HepG2 (cell line): ENCODE data around the gene OR10V1. TPM values are rescaled to one million over a fixed set of nuclear protein-coding genes. Genes with fewer than 3 reads are reported as not detected.

Source experiments
- ATAC-seq: fragments of 200-7000 bp; cut with Tn5 transposase; 3 replicates; pipeline ENCODE4 v1.9.1; 2020; ENCODE audit warnings: mild to moderate bottlenecking, moderate library complexity
- BruUV-seq: library from RNA; stranded (reverse); fragments of 400-500 nt; replicated peaks from 2 replicates; lab custom pipeline; 2021; lab: Mats Ljungman, UMichigan
- CTCF ChIA-PET: fragments of 300-600 bp; formaldehyde crosslinking; extraction: SDS; loops from one replicate; lab custom pipeline; 2021; ENCODE audit warnings: low total read pairs, inconsistent platforms, low intra/inter-chr PET ratio; lab: Yijun Ruan, JAX
- POLR2A ChIA-PET: fragments of 350-600 bp; sonication (Branson Sonifier 250); formaldehyde crosslinking; loops from one replicate; lab custom pipeline; 2020; ENCODE audit warnings: antibody characterized with exemption, inconsistent platforms; lab: Yijun Ruan, JAX
- DNase-seq: peaks from one replicate; pipeline ENCODE4 v3.0.0-alpha.2; 2015; ENCODE audit warnings: low spot score
- FAIRE-seq: peaks from 3 replicates; lab custom pipeline; 2011; peaks lifted over from hg19 to GRCh38; lab: Jason Lieb, UNC
- H2AFZ ChIP-seq: one replicate; pipeline ENCODE4 v1.6.1; 2011; ENCODE audit warnings: low read length, inconsistent platforms
- H3K27ac ChIP-seq: fragments of 300-600 bp; 3 replicates; pipeline ENCODE4 v1.8.0; 2011; ENCODE audit warnings: mixed run types, mild to moderate bottlenecking, mixed read lengths, low read length, inconsistent platforms; ENCODE audit not compliant: insufficient read depth; ENCODE audit errors: extremely low read length
- H3K27me3 ChIP-seq, 2 experiments: fragments of 200-600 bp in 1 of 2; 2 replicates in 1 of 2; 3 replicates in 1 of 2; pipeline versions ENCODE4 v1.6.0 to v1.8.0; 2011; ENCODE audit warnings: low read length in 2 of 2, mild to moderate bottlenecking in 2 of 2, moderate library complexity in 2 of 2, inconsistent platforms in 1 of 2; ENCODE audit not compliant: insufficient read depth in 2 of 2, control insufficient read depth in 1 of 2
- H3K36me3 ChIP-seq, 2 experiments: fragments of 200-600 bp in 1 of 2; replicated peaks in 1 of 2; 2 replicates in 1 of 2; 3 replicates in 1 of 2; pipeline versions ENCODE4 v1.5.1 to v1.8.0; 2011; ENCODE audit warnings: low read length in 2 of 2, inconsistent platforms in 1 of 2; ENCODE audit not compliant: insufficient read depth in 2 of 2, control insufficient read depth in 1 of 2
- H3K4me1 ChIP-seq: 2 replicates; pipeline ENCODE4 v1.5.1; 2012; ENCODE audit warnings: low read length, inconsistent platforms; ENCODE audit not compliant: insufficient read depth
- H3K4me2 ChIP-seq: 2 replicates; pipeline ENCODE4 v1.6.0; 2011; ENCODE audit warnings: low read depth, low read length, inconsistent platforms
- H3K4me3 ChIP-seq, 3 experiments: fragments of 200-600 bp in 1 of 3; sonication (generic), shearing (Covaris generic) in 1 of 3; replicated peaks in 1 of 3; 2 replicates each; pipeline ENCODE4 v1.5.1; 2011 to 2016; ENCODE audit warnings: low read length in 3 of 3, inconsistent platforms in 2 of 3, low read depth in 2 of 3, mild to moderate bottlenecking in 2 of 3, control low read depth in 1 of 3, mixed read lengths in 1 of 3; ENCODE audit not compliant: insufficient read depth in 1 of 3
- H3K79me2 ChIP-seq: one replicate; pipeline ENCODE4 v1.6.1; 2011; ENCODE audit warnings: low read length, inconsistent platforms; ENCODE audit not compliant: insufficient read depth
- H3K9ac ChIP-seq: 2 replicates; pipeline ENCODE4 v1.6.0; 2011; ENCODE audit warnings: mild to moderate bottlenecking, low read depth, low read length, inconsistent platforms; ENCODE audit not compliant: insufficient read depth
- H3K9me3 ChIP-seq: 2 replicates; pipeline ENCODE4 v1.5.1; 2012; ENCODE audit warnings: mild to moderate bottlenecking, low read length
- H4K20me1 ChIP-seq: 2 replicates; pipeline ENCODE4 v1.6.0; 2011; ENCODE audit warnings: inconsistent platforms, mild to moderate bottlenecking, low read length, moderate library complexity; ENCODE audit not compliant: insufficient read depth
- CTCF ChIP-seq: sonication (generic); formaldehyde crosslinking; IDR thresholded peaks from 2 replicates; pipeline ENCODE4 v1.5.0; 2020; ENCODE audit warnings: mild to moderate bottlenecking, missing genetic modification reagents, moderate library complexity
- ETS1 ChIP-seq: sonication (generic); formaldehyde crosslinking; IDR thresholded peaks from 2 replicates; pipeline ENCODE4 v1.4.0; 2020; ENCODE audit warnings: missing genetic modification reagents
- GABPA ChIP-seq, 2 experiments: IDR thresholded peaks; 2 replicates each; pipeline ENCODE4 v1.6.1; 2011 to 2016; ENCODE audit warnings: low read depth in 2 of 2, low read length in 1 of 2, missing biosample characterization in 1 of 2, missing genetic modification characterization in 1 of 2
- HIVEP1 ChIP-seq: sonication (generic); formaldehyde crosslinking; IDR thresholded peaks from 2 replicates; pipeline ENCODE4 v1.4.0; 2020; ENCODE audit warnings: mild to moderate bottlenecking, missing genetic modification reagents
- KLF9 ChIP-seq: IDR thresholded peaks from 2 replicates; pipeline ENCODE4 v1.6.1; 2016; ENCODE audit warnings: low read depth
- NCOA2 ChIP-seq: sonication (generic); formaldehyde crosslinking; IDR thresholded peaks from 2 replicates; pipeline ENCODE4 v1.8.0; 2022; ENCODE audit warnings: inconsistent platforms
- TAF15 ChIP-seq: fragments of 200-400 bp; formaldehyde crosslinking; IDR thresholded peaks from one replicate; pipeline ENCODE4 v1.6.1; 2018; ENCODE audit warnings: mild to moderate bottlenecking, low read depth, low read length; ENCODE audit not compliant: poor library complexity, severe bottlenecking
- TCF12 ChIP-seq, 2 experiments: fragments of 450-650 bp in 1 of 2; sonication (generic) in 1 of 2; formaldehyde crosslinking in 1 of 2; IDR thresholded peaks; 2 replicates each; pipeline versions ENCODE4 v1.6.1 to v1.8.0; 2017 to 2022; ENCODE audit warnings: antibody characterized with exemption in 1 of 2, mild to moderate bottlenecking in 1 of 2, missing genetic modification reagents in 1 of 2, moderate library complexity in 1 of 2
- TFDP1 ChIP-seq: IDR thresholded peaks from 2 replicates; pipeline ENCODE4 v1.6.1; 2016; ENCODE audit warnings: missing compliant biosample characterization, missing genetic modification reagents, borderline replicate concordance
- ZNF142 ChIP-seq: sonication (generic); formaldehyde crosslinking; IDR thresholded peaks from 2 replicates; pipeline ENCODE4 v1.4.0; 2020; ENCODE audit warnings: missing genetic modification reagents
- ZNF264 ChIP-seq: sonication (generic); formaldehyde crosslinking; IDR thresholded peaks from 2 replicates; pipeline ENCODE4 v1.4.0; 2020; ENCODE audit warnings: missing genetic modification reagents
- WGBS: methylation state at CpG from one replicate; pipeline ENCODE4 v1.1.6; 2017; ENCODE audit warnings: low lambda C conversion rate; 5-methylcytosine and 5-hydroxymethylcytosine counted together
- in situ Hi-C: cut with HindIII; loops from 2 replicates; pipeline ENCODE4 v1.10.0; 2017; ENCODE audit warnings: low pct_unique_long_range_greater_than_20kb; ENCODE audit not compliant: extremely low pct_ligation_motif_present
- intact Hi-C: fragments of 100-400 bp; cut with micrococcal nuclease; formaldehyde crosslinking; loops from one replicate; pipeline ENCODE4 v1.10.0; 2022; ENCODE audit not compliant: unreplicated experiment
- polyA plus RNA-seq, 8 experiments: library from polyadenylated mRNA; depleted of rRNA in 3 of 8; stranded (reverse) in 7 of 8; unstranded in 1 of 8; fragments of >200 nt; fragmentation: Illumina TruSeq in 4 of 8; extraction: Trizol in 4 of 8; gene quantifications; 2 replicates each; pipeline versions ENCODE4 v1.2.1 to v1.2.3, GENCODE V29; 2011 to 2016; ENCODE audit warnings: low read depth in 4 of 8, missing spikeins in 1 of 8, mixed read lengths in 1 of 8; ENCODE audit not compliant: insufficient read depth in 1 of 8
- total RNA-seq, 5 experiments: library from RNA; depleted of rRNA; stranded (reverse); fragments of >200 nt; fragmentation: Illumina TruSeq; extraction: Trizol; gene quantifications; 2 replicates each; pipeline ENCODE4 v1.2.3, GENCODE V29; 2016; ENCODE audit warnings: low read depth in 1 of 5

Gene OR10V1
- total and polyA plus RNA-seq, 2 of the 13 experiments (the other 11 are each of a cell fraction or from before 2014, with no cell fraction given) = not detected

GRCh38 chr11:59753650-59754493 is 40.2 kb upstream of the OR10V1 start:
- Histone ChIP-seq H3K4me2 (peak overlapping the region; percentile 98), H3K36me3 (no peaks in the 10 kb centered on the region), H3K27ac (no peak overlapping the region), H3K4me1 (peaks cover 37% of the 10 kb centered on the region), H3K4me3 (peak overlapping the region; percentile 77 to 93 (median 87)), H3K27me3 (no peaks in the 10 kb centered on the region; a peak in 1 of 5 replicates), H2AFZ (no peak overlapping the region), H3K79me2 (peaks cover 9% of the 10 kb centered on the region), H4K20me1 (no peaks in the 10 kb centered on the region), H3K9me3 (no peaks in the 10 kb centered on the region), H3K9ac (peak overlapping the region; percentile 79)
- WGBS = 24% methylated on average over 47 of the region's 47 CpGs
- ChIA-PET CTCF (interaction anchor here (0.9 to 2.9 kb wide), 3 partner anchors 46 to 57 kb away, joined by 4 to 44 read pairs (median 7); partner anchors contain the start of gene MRPL16), POLR2A (interaction anchor here (1.0 to 4.1 kb wide), 3 partner anchors 33 to 56 kb away, joined by 3 to 22 read pairs (median 9); partner anchors contain the start of gene MRPL16)
- in situ Hi-C loops = no loop called here
- FAIRE-seq = peak; percentile 60
- ATAC-seq = peak; percentile 72
- peak; percentile 68 for DNase-seq
- no TSS peak for BruUV-seq
- intact Hi-C loops = loop anchor here (1.0 to 5.0 kb wide), 4 partner anchors 33 to 377 kb away; partner anchors contain the start of gene MRPL16
- TF ChIP-seq HIVEP1 (CRISPR knock-in tag) = 0 out of 2 replicates have a peak, but pooled peaks have one; percentile 47
- TF ChIP-seq ZNF142 = peak; percentile 41; the same call in 1 of the 2 replicates
- TF ChIP-seq CTCF = peak; percentile 91
- TF ChIP-seq TFDP1 (CRISPR knock-in tag) = peak; percentile 36; the same call in 1 of the 2 replicates
- no peak for TF ChIP-seq TAF15
- TF ChIP-seq ZNF264 (CRISPR knock-in tag) = 0 out of 2 replicates have a peak, but pooled peaks have one; percentile 45
- TF ChIP-seq GABPA (IDR thresholded peaks at IDR 0.05; ENCODE audit: low read depth, low read length) = no peak
- TF ChIP-seq GABPA (CRISPR knock-in tag; IDR thresholded peaks at IDR 0.05; ENCODE audit: low read depth) = 0 out of 2 replicates have a peak, but pooled peaks have one; percentile 23
- TF ChIP-seq ETS1 (CRISPR knock-in tag) = no peak
- TF ChIP-seq KLF9 = peak; percentile 23; the same call in 1 of the 2 replicates
- TF ChIP-seq NCOA2 (CRISPR knock-in tag) = no peak
- no peak for TF ChIP-seq TCF12 (IDR thresholded peaks at IDR 0.05)
- TF ChIP-seq TCF12 (CRISPR knock-in tag; IDR thresholded peaks at IDR 0.05) = no peak
